ENCODE data around the gene MAPK9.

DNA sequence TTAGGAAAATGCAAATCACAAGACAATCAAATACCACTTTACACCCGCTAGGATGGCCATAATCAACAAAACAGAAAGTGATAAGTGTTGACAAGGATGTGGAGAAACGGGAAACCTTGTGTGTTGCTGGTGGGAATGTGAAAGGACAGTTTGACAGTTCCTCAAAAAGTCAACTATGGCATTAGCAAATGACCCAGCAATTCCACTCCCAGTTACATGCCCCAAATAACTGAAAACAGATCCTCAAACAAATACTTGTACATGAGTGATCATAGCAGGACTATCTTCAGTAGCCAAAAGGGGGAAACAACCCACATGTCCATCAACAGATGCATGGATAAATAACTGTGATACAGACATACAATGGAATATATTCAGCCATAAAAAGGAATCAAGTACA is 104.1 kb downstream of the MAPK9 start:
- TF ChIP-seq CTCF (IDR thresholded peaks at IDR 0.05; ENCODE audit: borderline replicate concordance, extremely low read depth, low read length, poor library complexity, severe bottlenecking) (no peak), EZH2 (IDR thresholded peaks at IDR 0.05; ENCODE audit: borderline replicate concordance, low read depth, low read length, severe bottlenecking) (no peak)
